Neural progenitor cell (in vitro differentiated cells): ENCODE results near the gene KLHL35. TPM values are rescaled to one million over a fixed set of nuclear protein-coding genes. Genes with fewer than 3 reads are reported as not detected.

Experiments
- DNase-seq: peaks from one replicate; pipeline ENCODE4 v3.0.0-alpha.2; 2016; ENCODE audit warnings: low spot score
- H2AFZ ChIP-seq: fragments of 200-600 bp; sonication (generic); replicated peaks from 2 replicates; pipeline ENCODE4 v1.6.1; 2016; ENCODE audit warnings: antibody characterized with exemption
- H3F3A ChIP-seq: fragments of 200-600 bp; sonication (generic); 2 replicates; pipeline ENCODE4 v1.6.1; 2016; ENCODE audit warnings: antibody characterized with exemption, low read depth
- H3K27ac ChIP-seq: fragments of 200-600 bp; sonication (generic); 2 replicates; pipeline ENCODE4 v1.5.1; 2016; ENCODE audit warnings: mild to moderate bottlenecking
- H3K27me3 ChIP-seq: fragments of 200-600 bp; sonication (generic); 2 replicates; pipeline ENCODE4 v1.6.1; 2016; ENCODE audit warnings: mild to moderate bottlenecking, moderate library complexity
- H3K36me3 ChIP-seq: fragments of 200-600 bp; sonication (generic); 2 replicates; pipeline ENCODE4 v1.5.1; 2016
- H3K4me1 ChIP-seq: fragments of 200-600 bp; sonication (generic); 2 replicates; pipeline ENCODE4 v1.6.1; 2016; ENCODE audit warnings: mixed run types
- H3K4me2 ChIP-seq: fragments of 200-600 bp; sonication (generic); 2 replicates; pipeline ENCODE4 v1.6.1; 2016
- H3K4me3 ChIP-seq: fragments of 200-600 bp; sonication (generic); 2 replicates; pipeline ENCODE4 v1.5.1; 2016
- H3K79me2 ChIP-seq: fragments of 200-600 bp; sonication (generic); 2 replicates; pipeline ENCODE4 v1.6.1; 2016; ENCODE audit warnings: low read depth
- H3K9ac ChIP-seq: fragments of 200-600 bp; sonication (generic); 2 replicates; pipeline ENCODE4 v1.6.1; 2016
- H3K9me3 ChIP-seq: fragments of 200-600 bp; sonication (generic); 2 replicates; pipeline ENCODE4 v1.5.1; 2016; ENCODE audit warnings: low read depth
- H4K20me1 ChIP-seq: fragments of 200-600 bp; sonication (generic); 2 replicates; pipeline ENCODE4 v1.6.1; 2016; ENCODE audit warnings: low read depth
- H3K27ac Mint-ChIP-seq: 3 replicates; pipeline ENCODE4 v1.8.0; 2021; ENCODE audit warnings: mixed read lengths
- H3K27me3 Mint-ChIP-seq: 2 replicates; pipeline ENCODE4 v1.8.0; 2022; ENCODE audit warnings: low read depth, mild to moderate bottlenecking, inconsistent platforms, moderate library complexity, mixed read lengths; ENCODE audit not compliant: insufficient read depth
- H3K36me3 Mint-ChIP-seq: 3 replicates; pipeline ENCODE4 v1.8.0; 2021; ENCODE audit warnings: mixed read lengths
- H3K4me1 Mint-ChIP-seq: 3 replicates; pipeline ENCODE4 v1.8.0; 2021; ENCODE audit warnings: mixed read lengths
- H3K4me3 Mint-ChIP-seq: 3 replicates; pipeline ENCODE4 v1.8.0; 2021; ENCODE audit warnings: mild to moderate bottlenecking, moderate library complexity, mixed read lengths
- H3K9me3 Mint-ChIP-seq: 3 replicates; pipeline ENCODE4 v1.8.0; 2020; ENCODE audit warnings: mixed read lengths
- EZH2 ChIP-seq: fragments of 200-600 bp; sonication (generic); IDR thresholded peaks from 2 replicates; pipeline ENCODE4 v1.6.1; 2017; ENCODE audit warnings: antibody characterized with exemption, mild to moderate bottlenecking, moderate library complexity
- EZH2phosphoT487 ChIP-seq: fragments of 200-600 bp; sonication (generic); IDR thresholded peaks from 2 replicates; pipeline ENCODE4 v1.6.1; 2017; ENCODE audit warnings: antibody characterized with exemption
- total RNA-seq: library from RNA; depleted of rRNA; stranded (reverse); fragments of >200 nt; gene quantifications from 2 replicates; pipeline ENCODE4 v1.2.3, GENCODE V29; 2015; ENCODE audit warnings: low replicate concordance
- TF ChIP-seq, protein P1 (sequence below): fragments of 200-600 bp; sonication (generic); IDR thresholded peaks from 2 replicates; pipeline ENCODE4 v1.5.1; 2017; ENCODE audit warnings: antibody characterized with exemption, mild to moderate bottlenecking

The KLHL35 gene
- total RNA-seq, 1 donor from 2014 or later: 1.2 TPM

DNA sequence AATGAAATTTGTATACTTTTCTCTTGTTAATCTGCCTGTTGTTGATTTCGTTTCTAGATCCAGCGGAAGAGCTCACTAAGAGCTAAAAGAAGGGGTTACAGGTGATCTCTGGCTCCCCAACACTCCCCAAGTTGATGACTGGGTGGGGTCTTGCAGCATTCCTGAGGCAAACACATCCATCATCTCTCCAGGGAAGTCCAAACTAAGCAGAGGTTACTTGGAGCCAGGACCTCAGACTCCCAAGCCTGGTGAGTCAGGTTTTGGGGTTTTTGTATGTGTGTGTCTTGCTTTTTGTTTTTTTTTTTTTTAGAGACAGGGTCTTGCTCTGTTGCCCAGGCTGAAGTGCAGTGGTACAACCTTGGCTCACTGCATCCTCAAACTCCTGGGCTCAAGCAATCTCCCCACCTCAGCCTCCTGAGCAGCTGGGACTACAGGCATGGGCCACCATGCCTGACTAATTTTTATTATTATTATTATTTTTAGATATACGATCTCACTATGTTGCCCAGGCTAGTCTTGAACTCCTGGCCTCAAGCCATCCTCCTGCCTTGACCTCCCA, 45.2 kb downstream of the KLHL35 start:
- no peaks in the 10 kb centered on the region for H3K27me3 ChIP-seq
- H3K36me3 ChIP-seq: no peaks in the 10 kb centered on the region
- Mint-ChIP-seq H3K27ac (no peak overlapping the region), H3K36me3 (no peaks in the 10 kb centered on the region), H3K4me3 (no peak overlapping the region), H3K27me3 (peaks cover 2% of the 10 kb centered on the region), H3K4me1 (peaks cover 10% of the 10 kb centered on the region), H3K9me3 (no peaks in the 10 kb centered on the region)
- H3K4me2 ChIP-seq: no peak overlapping the region
- peaks cover 8% of the 10 kb centered on the region for H3K4me1 ChIP-seq
- H3K27ac ChIP-seq: no peak overlapping the region
- peaks cover 4% of the 10 kb centered on the region for H3F3A ChIP-seq
- no peak overlapping the region for H3K9ac ChIP-seq
- H3K9me3 ChIP-seq: no peaks in the 10 kb centered on the region
- TF ChIP-seq EZH2phosphoT487 (no peak), EZH2 (no peak)
- TF ChIP-seq, protein P1, sequence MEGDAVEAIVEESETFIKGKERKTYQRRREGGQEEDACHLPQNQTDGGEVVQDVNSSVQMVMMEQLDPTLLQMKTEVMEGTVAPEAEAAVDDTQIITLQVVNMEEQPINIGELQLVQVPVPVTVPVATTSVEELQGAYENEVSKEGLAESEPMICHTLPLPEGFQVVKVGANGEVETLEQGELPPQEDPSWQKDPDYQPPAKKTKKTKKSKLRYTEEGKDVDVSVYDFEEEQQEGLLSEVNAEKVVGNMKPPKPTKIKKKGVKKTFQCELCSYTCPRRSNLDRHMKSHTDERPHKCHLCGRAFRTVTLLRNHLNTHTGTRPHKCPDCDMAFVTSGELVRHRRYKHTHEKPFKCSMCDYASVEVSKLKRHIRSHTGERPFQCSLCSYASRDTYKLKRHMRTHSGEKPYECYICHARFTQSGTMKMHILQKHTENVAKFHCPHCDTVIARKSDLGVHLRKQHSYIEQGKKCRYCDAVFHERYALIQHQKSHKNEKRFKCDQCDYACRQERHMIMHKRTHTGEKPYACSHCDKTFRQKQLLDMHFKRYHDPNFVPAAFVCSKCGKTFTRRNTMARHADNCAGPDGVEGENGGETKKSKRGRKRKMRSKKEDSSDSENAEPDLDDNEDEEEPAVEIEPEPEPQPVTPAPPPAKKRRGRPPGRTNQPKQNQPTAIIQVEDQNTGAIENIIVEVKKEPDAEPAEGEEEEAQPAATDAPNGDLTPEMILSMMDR: no peak
- H4K20me1 ChIP-seq: no peaks in the 10 kb centered on the region
- H2AFZ ChIP-seq: no peak overlapping the region
- DNase-seq: no peak
- H3K4me3 ChIP-seq: no peak overlapping the region
- no peaks in the 10 kb centered on the region for H3K79me2 ChIP-seq

DNA sequence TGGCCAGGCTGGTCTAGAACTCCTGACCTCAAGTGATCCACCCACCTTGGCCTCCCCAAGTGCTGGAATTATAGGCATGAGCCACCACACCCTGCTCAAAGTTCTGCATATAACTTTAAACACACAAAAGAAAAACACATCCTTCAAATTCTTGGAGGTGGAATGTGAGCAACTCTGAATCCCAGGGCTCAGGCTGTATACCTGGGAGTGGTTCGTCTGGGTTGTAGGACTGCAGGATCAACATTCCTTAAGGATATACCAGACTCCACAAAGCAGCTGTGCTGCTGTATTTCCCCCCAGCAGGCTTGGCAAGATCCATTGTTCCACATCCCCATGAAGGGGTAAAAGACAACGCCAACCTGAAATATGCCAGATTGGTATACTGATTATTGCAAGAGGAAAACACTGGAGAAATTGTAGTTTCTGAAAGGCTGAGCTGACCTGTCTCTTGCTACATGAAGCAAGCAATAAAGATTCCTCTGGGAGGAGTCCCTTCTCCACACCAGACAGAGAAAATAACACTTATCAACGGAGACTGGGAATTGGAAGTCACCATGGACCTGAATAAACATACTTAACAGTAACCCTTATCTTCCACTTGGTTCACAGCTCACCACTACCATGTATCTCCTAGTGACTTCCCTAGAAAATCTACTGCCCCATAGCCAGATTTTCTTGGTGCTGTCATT, 45.9 kb downstream of the KLHL35 start:
- Histone ChIP-seq H3K4me3 (no peak overlapping the region), H2AFZ (no peak overlapping the region), H3K27me3 (no peaks in the 10 kb centered on the region), H3K9me3 (no peaks in the 10 kb centered on the region), H3K27ac (no peak overlapping the region), H4K20me1 (no peaks in the 10 kb centered on the region), H3F3A (peaks cover 4% of the 10 kb centered on the region), H3K4me2 (no peak overlapping the region), H3K4me1 (peaks cover 8% of the 10 kb centered on the region), H3K79me2 (no peaks in the 10 kb centered on the region), H3K36me3 (no peaks in the 10 kb centered on the region), H3K9ac (no peak overlapping the region)
- no peaks in the 10 kb centered on the region for H3K36me3 Mint-ChIP-seq
- no peaks in the 10 kb centered on the region for H3K9me3 Mint-ChIP-seq
- H3K27ac Mint-ChIP-seq: no peak overlapping the region
- TF ChIP-seq, protein P1: no peak
- TF ChIP-seq EZH2phosphoT487: no peak
- no peak for TF ChIP-seq EZH2
- no peak overlapping the region for H3K4me3 Mint-ChIP-seq
- no peak for DNase-seq
- H3K27me3 Mint-ChIP-seq: peaks cover 2% of the 10 kb centered on the region
- H3K4me1 Mint-ChIP-seq: peaks cover 10% of the 10 kb centered on the region

DNA sequence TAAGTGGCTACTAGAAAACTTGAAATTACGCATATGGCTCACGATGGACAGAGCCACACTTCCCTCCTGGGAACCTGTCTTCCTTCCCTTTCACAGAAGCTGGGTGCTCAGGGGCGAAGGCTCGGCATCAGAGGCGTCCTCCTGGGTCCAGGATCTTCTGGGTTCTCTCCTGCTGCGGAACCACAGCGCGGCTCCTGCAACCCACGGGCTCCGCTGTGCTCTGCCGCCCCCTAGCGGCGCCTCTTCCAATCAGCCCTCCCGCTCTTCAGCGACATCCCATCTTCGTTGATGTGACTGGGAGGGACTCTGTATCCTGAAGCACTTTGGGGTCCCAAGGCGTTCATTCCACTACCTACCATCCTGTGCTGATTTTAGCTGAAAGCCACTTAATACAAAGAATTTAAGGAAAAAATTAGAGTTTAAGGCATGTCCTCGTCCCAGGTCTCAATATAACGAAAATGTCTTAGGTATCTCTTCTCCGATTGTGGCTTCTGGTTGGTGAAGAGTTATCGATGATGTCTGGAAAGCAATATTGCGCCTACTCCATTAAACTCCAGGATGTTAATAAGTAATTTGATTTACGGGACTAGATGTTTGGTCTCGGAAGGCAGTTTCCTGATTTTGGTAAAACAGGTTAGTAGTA, 48.4 kb downstream of the KLHL35 start:
- Mint-ChIP-seq H3K9me3 (no peaks in the 10 kb centered on the region), H3K4me3 (no peak overlapping the region), H3K36me3 (no peaks in the 10 kb centered on the region), H3K27ac (no peak overlapping the region), H3K27me3 (peaks cover 4% of the 10 kb centered on the region), H3K4me1 (peaks cover 10% of the 10 kb centered on the region)
- Histone ChIP-seq H3K36me3 (no peaks in the 10 kb centered on the region), H3K27me3 (no peaks in the 10 kb centered on the region), H3F3A (peaks cover 4% of the 10 kb centered on the region), H3K27ac (no peak overlapping the region), H3K4me2 (no peak overlapping the region), H3K9me3 (no peaks in the 10 kb centered on the region), H4K20me1 (no peaks in the 10 kb centered on the region), H3K4me1 (peaks cover 8% of the 10 kb centered on the region), H2AFZ (no peak overlapping the region), H3K4me3 (no peak overlapping the region), H3K9ac (no peak overlapping the region), H3K79me2 (no peaks in the 10 kb centered on the region)
- TF ChIP-seq EZH2phosphoT487: no peak
- TF ChIP-seq, protein P1: peak; percentile 98
- peak; percentile 88 for DNase-seq
